A673 (cell line): Measurements from ENCODE around the gene RIGI. TPM values are rescaled to one million over a fixed set of nuclear protein-coding genes. Genes with fewer than 3 reads are reported as not detected.

ENCODE experiments used
- BruUV-seq: library from RNA; stranded (reverse); fragments of 400-500 nt; replicated peaks from 2 replicates; lab custom pipeline; 2021; lab: Mats Ljungman, UMichigan
- CTCF ChIA-PET: fragments of 300-600 bp; sonication (Branson Sonifier 250); formaldehyde crosslinking; loops from one replicate; lab custom pipeline; 2022; ENCODE audit warnings: antibody characterized with exemption; lab: Charles Lee
- POLR2A ChIA-PET: fragments of 300-600 bp; sonication (Branson Sonifier 250); formaldehyde crosslinking; loops from one replicate; lab custom pipeline; 2022; ENCODE audit warnings: antibody characterized with exemption; ENCODE audit not compliant: low non-redundant PET; lab: Charles Lee
- DNase-seq: peaks from one replicate; pipeline ENCODE4 v3.0.0-alpha.2; 2015; ENCODE audit warnings: low spot score
- H3K27ac ChIP-seq: fragments of 200-600 bp; sonication (generic); 2 replicates; pipeline ENCODE4 v1.5.1; 2016; ENCODE audit warnings: mixed run types, low read depth, mild to moderate bottlenecking, mixed read lengths, antibody characterized with exemption, low read length; ENCODE audit not compliant: poor library complexity, severe bottlenecking
- H3K27me3 ChIP-seq: fragments of 200-600 bp; sonication (generic); replicated peaks from 2 replicates; pipeline ENCODE4 v1.6.1; 2017; ENCODE audit warnings: mixed run types, low read depth, mild to moderate bottlenecking, mixed read lengths, antibody characterized with exemption, low read length; ENCODE audit not compliant: insufficient read depth, poor library complexity
- H3K36me3 ChIP-seq: fragments of 200-600 bp; sonication (generic); 2 replicates; pipeline ENCODE4 v1.6.1; 2016; ENCODE audit warnings: mixed run types, mild to moderate bottlenecking, mixed read lengths, antibody characterized with exemption, low read length; ENCODE audit not compliant: insufficient read depth, poor library complexity, severe bottlenecking
- H3K4me1 ChIP-seq: fragments of 200-600 bp; sonication (generic); 2 replicates; pipeline ENCODE4 v1.6.1; 2017; ENCODE audit warnings: mixed run types, mild to moderate bottlenecking, mixed read lengths, antibody characterized with exemption, low read length; ENCODE audit not compliant: insufficient read depth, poor library complexity, severe bottlenecking
- H3K4me3 ChIP-seq: fragments of 200-600 bp; sonication (generic); 2 replicates; pipeline ENCODE4 v1.5.1; 2016; ENCODE audit warnings: low read depth, mixed run types, mild to moderate bottlenecking, mixed read lengths, low read length; ENCODE audit not compliant: poor library complexity, severe bottlenecking
- H3K9me3 ChIP-seq: fragments of 200-600 bp; sonication (generic); 2 replicates; pipeline ENCODE4 v1.6.1; 2016; ENCODE audit warnings: mixed run types, low read depth, mild to moderate bottlenecking, mixed read lengths, antibody characterized with exemption, low read length; ENCODE audit not compliant: poor library complexity, severe bottlenecking
- EZH2 ChIP-seq: fragments of 200-600 bp; sonication (generic); IDR thresholded peaks from 2 replicates; pipeline ENCODE4 v1.6.1; 2017; ENCODE audit warnings: borderline replicate concordance, low read depth, mild to moderate bottlenecking, mixed read lengths, antibody characterized with exemption, low read length; ENCODE audit not compliant: poor library complexity, severe bottlenecking
- intact Hi-C: fragments of 100-400 bp; cut with micrococcal nuclease; formaldehyde crosslinking; loops from one replicate; pipeline ENCODE4 v1.10.0; 2022; ENCODE audit not compliant: unreplicated experiment
- total RNA-seq: library from RNA; stranded (reverse); gene quantifications from 2 replicates; pipeline ENCODE4 v1.2.3, GENCODE V29; 2021
- TF ChIP-seq, protein P1 (sequence below): fragments of 300-800, 200-600 bp; sonication (generic); conservative IDR thresholded peaks from 2 replicates; pipeline ENCODE4 v1.5.1; 2017; ENCODE audit warnings: low read depth, mild to moderate bottlenecking, antibody characterized with exemption, low read length, moderate library complexity, mixed read lengths

RIGI gene
- total RNA-seq, 1 experiment from 2014 or later = 7.4 TPM

DNA sequence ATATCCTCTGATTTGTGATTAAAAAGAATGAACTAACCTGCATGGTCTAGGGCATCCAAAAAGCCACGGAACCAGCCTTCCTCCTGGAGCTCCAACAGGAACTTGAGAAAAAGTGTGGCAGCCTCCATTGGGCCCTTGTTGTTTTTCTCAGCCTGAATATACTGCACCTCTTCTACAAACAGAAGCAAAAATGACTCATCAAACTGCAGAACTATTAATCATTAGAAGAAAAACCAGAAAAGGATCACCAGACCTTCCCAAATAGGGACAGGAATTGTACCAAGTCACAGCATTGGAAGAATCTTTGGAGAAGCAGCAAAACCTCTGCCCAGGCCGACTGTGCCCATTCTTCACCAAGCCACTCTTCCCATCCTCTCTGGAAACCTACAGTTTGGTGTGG lies 25.2 kb downstream of the RIGI start:
- intact Hi-C loops = loop anchor here (10.0 kb wide), 1 partner anchor 64 kb away; no protein-coding TSS in a partner anchor
- no peak overlapping the region for H3K4me3 ChIP-seq
- no peak for TF ChIP-seq EZH2
- TF ChIP-seq, protein P1, sequence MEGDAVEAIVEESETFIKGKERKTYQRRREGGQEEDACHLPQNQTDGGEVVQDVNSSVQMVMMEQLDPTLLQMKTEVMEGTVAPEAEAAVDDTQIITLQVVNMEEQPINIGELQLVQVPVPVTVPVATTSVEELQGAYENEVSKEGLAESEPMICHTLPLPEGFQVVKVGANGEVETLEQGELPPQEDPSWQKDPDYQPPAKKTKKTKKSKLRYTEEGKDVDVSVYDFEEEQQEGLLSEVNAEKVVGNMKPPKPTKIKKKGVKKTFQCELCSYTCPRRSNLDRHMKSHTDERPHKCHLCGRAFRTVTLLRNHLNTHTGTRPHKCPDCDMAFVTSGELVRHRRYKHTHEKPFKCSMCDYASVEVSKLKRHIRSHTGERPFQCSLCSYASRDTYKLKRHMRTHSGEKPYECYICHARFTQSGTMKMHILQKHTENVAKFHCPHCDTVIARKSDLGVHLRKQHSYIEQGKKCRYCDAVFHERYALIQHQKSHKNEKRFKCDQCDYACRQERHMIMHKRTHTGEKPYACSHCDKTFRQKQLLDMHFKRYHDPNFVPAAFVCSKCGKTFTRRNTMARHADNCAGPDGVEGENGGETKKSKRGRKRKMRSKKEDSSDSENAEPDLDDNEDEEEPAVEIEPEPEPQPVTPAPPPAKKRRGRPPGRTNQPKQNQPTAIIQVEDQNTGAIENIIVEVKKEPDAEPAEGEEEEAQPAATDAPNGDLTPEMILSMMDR = no peak
- POLR2A ChIA-PET = no interaction called here
- no peaks in the 10 kb centered on the region for H3K36me3 ChIP-seq
- no peak overlapping the region for H3K27ac ChIP-seq
- CTCF ChIA-PET = no interaction called here
- no peak for DNase-seq
- no peaks in the 10 kb centered on the region for H3K4me1 ChIP-seq
- no peaks in the 10 kb centered on the region for H3K9me3 ChIP-seq
- no peaks in the 10 kb centered on the region for H3K27me3 ChIP-seq
- no TSS peak for BruUV-seq

DNA sequence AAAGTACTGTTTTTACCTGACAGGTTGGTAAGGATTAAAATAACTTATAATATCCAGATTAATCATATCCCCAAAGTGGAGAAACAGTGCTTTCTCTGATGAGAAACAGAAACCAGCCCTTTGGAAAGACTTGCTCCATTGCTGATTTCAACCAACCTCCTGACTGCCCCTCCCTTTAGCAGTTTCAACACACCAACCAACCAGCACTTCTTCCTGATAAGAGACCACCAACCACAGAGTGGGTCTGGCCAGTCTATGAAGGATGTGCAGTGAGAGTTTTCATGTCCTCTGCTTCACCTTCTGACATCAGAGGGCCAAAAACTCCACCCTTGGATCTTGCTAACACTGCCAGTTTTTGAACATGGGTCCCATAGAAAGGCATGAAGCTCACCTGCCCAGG lies 28.1 kb downstream of the RIGI start:
- no peak for DNase-seq
- Histone ChIP-seq H3K27me3 (no peaks in the 10 kb centered on the region), H3K4me3 (no peak overlapping the region), H3K4me1 (no peaks in the 10 kb centered on the region), H3K27ac (no peak overlapping the region), H3K9me3 (no peaks in the 10 kb centered on the region), H3K36me3 (no peaks in the 10 kb centered on the region)
- CTCF ChIA-PET = no interaction called here
- BruUV-seq = no TSS peak
- POLR2A ChIA-PET = no interaction called here
- intact Hi-C loops = no loop called here
- TF ChIP-seq, protein P1 = no peak
- no peak for TF ChIP-seq EZH2

DNA sequence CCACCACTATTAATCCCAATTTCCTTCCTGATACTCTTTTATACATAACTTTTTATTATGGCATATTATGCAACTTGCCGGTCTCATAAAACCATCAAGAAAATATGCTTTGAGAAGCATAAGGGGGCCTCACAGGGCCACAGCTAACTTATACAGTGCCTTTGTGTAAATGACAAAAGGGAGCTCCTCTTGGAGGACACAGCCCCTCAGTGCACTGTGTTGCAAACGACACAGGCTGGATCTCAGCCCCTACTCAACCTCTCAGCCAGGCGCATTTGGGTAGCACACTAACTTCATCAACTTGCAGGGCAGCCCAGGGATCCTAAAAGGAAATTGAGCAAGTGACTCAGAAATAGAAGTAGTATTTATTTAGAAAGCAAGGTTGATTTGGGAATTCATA lies 35.4 kb downstream of the RIGI start:
- intact Hi-C loops = no loop called here
- no peak for TF ChIP-seq EZH2
- TF ChIP-seq, protein P1 = no peak

More for the DNA sequence above, 35.4 kb downstream of the RIGI start:
- Histone ChIP-seq H3K4me1 (no peaks in the 10 kb centered on the region), H3K27ac (peak overlapping the region; percentile 10), H3K4me3 (no peak overlapping the region), H3K27me3 (no peaks in the 10 kb centered on the region), H3K36me3 (no peaks in the 10 kb centered on the region), H3K9me3 (no peaks in the 10 kb centered on the region)
- DNase-seq = peak; percentile 48
- BruUV-seq = no TSS peak
- ChIA-PET CTCF (no interaction called here), POLR2A (no interaction called here)
